HT1080 (cell line): ENCODE results near the gene PMVK. TPM values are rescaled to one million over a fixed set of nuclear protein-coding genes. Genes with fewer than 3 reads are reported as not detected.
"Not testable (repeated sequence)": the region's sequence is repeated elsewhere in the genome, so short reads cannot be mapped to it uniquely, and the experiment has no call there.

ENCODE experiments used
- DNase-seq: peaks from one replicate; pipeline ENCODE4 v3.0.0-alpha.2; 2015; ENCODE audit warnings: low read depth
- polyA plus RNA-seq, 2 experiments: library from polyadenylated mRNA; depleted of rRNA; stranded (reverse); fragments of >200 nt; gene quantifications; 2 replicates each; pipeline ENCODE4 v1.2.3, GENCODE V29; 2015
- total RNA-seq: library from RNA; depleted of rRNA; stranded (reverse); fragments of >200 nt; shearing (Covaris generic); gene quantifications from 2 replicates; pipeline ENCODE4 v1.2.3, GENCODE V29; 2014; rRNA removed

PMVK gene
- total RNA-seq: 6.2 and 10.8 TPM in 2 replicates
- polyA plus RNA-seq (2015; cell fraction: cytosol; rRNA removed): 19.5 and 23.2 TPM in 2 replicates
- polyA plus RNA-seq (2015; cell fraction: nucleus; rRNA removed): 7.5 and 9.4 TPM in 2 replicates

DNA sequence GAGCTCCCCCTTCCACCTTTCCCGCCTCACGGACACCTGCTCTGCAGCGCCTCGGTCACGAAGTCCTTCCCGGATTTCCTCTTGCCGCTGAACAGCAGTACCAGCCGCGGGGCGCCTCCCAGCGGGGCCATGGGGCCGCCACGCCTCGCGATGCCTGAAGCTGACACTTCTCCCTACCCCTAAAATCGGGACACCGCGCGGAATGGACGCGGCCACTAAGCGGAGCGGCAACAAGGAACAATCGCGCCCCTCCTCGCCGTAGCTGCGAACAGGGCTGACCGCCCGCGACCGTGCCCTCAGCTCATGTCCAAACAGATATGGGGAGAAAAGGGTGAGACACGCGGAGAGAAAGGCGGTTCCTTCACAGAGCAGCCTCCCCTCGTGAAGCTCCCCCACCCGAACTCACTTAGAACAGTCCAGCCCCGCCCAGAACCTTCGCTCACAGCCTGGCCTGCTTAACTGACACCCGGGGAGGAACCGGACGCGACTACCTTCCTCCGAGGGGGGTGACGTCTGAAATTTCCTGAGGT is at the start of gene PMVK:
Gene PMVK (minus strand): TSS at position 165 of the 530 bp plus-strand sequence. CDS start 34 bp downstream, at position 131.
- peak; percentile 87 for DNase-seq

DNA sequence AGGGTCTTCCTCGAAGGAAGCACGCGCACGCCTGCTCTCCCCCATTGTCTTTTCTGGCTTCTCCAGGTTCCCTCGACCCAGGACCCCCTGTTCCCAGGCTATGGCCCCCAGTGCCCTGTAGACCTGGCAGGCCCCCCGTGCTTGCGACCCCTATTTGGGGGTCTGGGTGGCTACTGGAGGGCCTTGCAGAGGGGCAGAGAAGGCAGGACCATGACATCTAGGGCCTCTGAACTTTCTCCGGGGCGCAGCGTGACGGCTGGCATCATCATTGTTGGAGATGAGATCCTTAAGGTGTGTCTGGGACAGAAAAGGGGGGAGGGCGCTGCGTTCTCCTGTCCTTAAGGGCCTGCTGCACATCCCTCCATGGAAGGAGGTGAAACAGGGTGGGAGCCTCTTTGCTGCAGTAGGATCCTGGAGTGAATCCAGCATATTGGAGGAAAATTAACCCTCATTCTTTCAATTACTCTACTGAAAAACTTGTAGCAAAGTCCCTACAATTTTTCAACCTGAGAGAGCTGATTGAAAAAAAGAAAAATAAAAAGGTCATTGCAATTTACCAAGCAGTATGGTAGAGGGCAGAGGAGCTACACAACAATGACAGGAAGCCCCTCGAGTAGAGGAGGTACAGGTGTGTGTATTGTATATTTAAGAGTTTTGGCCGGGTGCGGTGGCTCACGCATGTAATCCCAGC is 47.4 kb upstream of the PMVK start:
- DNase-seq: no peak

DNA sequence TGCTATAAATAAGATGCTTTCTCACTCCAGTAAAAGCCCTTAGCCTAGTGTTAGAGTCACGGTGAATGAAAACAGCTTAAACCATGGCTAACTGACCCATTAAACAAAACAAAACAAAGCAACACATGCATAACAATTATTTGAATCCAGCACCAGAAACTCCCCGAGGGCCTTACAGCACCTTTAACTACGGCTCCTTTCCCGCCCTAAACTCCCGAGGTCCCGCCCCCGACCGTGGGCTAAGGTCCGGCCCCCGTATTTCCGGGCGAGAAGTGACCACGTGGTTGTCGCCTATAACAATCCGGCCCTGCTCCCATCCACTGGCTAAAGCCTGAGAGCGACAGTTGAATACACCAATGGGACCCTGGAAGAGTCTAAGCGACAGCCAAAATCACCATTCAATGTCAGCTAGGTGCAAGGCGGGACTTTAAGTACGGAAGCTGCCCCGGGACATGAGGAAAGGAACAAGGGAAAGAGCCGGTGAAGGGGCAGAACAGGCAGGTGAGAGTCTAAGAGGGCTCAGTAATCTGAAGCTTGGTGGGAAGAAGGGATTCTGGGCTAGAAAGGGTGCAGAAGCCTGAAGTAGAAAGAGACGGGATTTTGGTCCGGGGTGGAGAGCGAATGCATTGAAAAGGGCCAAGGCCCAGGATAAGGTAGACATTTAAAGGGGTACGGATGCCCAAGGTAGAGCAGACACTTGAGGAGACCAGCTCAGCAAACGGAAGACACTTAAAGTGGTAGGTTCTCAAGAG is 46.6 kb upstream of the PMVK start, which contains the start of gene FLAD1:
Gene FLAD1 (plus strand): TSS at position 448 of the 752 bp plus-strand sequence. CDS start 351 bp downstream, outside the sequence.
- peak; percentile 100 for DNase-seq

DNA sequence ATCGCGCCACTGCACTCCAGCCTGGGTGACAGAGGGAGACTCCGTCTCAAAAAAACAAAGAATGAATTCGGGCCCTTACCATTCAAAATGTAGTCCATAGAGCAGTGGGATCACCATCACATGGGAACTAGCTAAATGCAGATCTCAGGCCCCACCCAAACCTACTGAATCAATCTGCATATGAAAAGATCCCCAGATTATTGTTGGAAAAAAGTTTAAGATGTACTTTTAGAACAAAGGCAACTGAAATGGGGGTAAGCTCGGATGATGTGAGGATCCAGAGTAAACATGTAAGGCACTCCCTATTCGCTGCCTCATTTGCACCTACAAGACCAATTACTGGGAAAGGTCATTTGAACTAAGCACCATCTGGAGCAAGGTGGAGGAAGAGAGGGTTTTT is 45.8 kb upstream of the PMVK start:
- DNase-seq: no peak

DNA sequence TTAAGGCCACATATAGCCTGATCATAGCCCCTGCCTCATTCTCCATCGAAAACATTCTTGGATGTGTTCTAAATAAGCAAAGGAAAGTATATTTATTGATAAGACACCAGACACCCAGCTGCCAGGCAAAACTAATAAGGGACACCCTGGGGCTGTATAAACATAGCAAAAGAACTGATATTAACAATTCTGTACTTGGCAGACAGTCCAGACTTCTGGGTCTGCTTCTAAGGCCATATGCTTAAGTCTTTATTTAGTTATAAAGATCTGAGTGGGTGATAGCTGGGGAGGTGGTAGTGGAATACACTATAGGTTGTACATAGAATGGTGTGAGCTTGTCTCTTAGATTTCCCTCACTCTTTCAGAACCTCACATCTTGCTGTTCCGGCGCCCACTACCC is 41.8 kb upstream of the PMVK start:
- no peak for DNase-seq

DNA sequence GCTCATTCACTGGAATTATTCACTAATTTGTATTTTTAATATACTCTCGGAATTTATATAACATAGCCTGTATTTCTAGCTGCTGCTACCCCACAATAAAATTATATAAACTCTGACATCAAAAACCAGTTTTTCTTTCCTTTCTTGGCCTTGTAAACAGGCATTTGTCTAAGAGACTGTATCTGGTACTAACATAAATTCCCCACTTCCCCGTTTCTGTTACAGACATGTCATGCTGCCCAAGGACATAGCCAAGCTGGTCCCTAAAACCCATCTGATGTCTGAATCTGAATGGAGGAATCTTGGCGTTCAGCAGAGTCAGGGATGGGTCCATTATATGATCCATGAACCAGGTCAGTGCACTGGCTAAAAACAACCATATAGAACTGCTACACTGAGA is 41.2 kb upstream of the PMVK start:
- DNase-seq: not testable (repeated sequence)

DNA sequence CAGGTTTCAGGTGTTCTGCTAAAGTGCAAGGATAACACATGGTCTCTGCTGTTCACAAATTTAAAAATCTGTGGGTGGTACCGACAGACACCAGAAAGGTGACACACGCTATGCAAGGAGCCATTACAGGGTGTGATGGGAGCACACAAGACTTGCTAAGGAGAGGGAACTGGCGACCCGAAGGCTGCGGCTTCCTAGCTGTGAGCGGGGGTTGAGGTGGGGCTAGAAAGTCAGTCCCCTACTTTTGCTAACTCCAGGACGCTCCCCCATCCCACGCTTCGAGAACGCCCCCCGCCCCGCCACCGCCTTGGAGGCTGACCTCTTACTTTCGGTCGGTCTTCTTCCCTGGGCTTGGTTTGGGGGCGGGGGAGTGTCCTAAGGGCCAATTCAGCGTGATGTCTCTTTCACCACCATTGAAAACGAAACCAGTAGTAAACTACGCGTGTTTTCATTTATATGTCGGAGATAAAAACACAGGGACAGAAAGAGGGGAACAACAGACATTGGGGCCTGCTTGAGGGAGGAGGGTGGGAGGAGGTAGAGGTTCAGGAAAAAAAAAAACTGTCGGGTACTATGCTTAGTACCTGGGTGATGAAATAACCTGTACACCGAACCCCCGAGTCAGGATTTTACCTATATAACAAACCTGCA is 39.0 kb upstream of the PMVK start:
- DNase-seq: peak; percentile 27

DNA sequence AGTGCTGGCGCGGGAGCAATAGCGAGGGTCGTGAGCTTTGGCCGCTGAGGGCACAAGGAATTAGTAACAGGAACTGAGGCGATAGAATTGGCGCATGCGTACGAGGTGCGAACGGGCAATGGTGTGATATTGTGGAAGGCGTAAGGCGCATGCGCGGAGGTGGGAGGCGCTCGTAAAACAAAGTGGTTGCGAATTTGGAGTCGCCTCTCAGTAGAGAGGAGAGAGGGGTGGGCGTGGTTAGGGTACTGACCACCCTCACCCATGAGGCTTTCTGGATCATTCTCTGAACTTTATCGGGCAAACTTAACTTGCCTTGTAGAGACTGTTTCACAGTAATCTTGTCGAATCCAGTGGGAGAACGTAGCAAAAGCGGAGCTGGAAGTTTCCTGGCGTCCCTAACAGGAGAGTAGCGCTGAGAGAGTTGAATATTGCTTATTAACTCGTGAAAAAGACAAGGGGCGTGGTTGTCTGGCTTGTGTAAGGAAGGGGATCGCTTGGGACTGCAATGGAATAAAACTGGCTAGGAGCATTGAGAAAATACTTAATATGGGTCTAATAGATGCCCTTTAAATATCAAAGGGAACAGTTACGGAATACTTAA is 38.4 kb upstream of the PMVK start:
- DNase-seq: peak; percentile 91

DNA sequence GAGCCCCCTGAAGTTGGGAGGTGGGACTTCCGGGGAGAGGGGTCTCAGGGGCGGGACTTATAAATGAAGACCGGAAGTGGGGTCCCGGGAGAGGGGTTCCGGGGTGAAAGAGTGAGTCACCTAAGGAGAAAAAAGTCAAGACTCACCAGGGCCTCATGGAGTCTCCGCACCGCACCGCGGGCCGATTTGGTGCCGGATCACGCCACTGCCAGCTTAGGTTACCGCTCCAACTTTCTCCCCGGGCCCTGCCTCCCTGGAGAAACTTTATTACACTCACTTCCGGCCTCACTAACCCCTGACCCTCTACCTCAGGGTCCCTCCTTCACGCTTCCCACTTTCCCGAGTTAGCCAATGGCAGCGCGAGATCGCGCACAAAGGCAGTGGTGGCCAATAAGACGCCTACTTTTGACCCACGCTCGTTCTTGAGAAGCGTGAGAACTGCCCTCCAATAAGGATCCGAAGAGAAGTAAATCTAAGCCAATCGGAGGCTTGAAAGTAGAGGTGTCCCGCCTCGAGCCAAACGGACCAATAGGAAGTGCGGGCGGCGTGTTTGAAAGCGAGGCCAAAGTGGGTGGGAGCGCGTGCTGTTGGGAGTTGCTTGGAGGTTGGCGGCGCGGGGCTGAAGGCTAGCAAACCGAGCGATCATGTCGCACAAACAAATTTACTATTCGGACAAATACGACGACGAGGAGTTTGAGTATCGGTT is 37.7 kb upstream of the PMVK start, which contains the start of gene CKS1B:
Gene CKS1B (plus strand): TSS at position 580 of the 706 bp plus-strand sequence. CDS start 65 bp downstream, at position 645.
- peak; percentile 100 for DNase-seq

DNA sequence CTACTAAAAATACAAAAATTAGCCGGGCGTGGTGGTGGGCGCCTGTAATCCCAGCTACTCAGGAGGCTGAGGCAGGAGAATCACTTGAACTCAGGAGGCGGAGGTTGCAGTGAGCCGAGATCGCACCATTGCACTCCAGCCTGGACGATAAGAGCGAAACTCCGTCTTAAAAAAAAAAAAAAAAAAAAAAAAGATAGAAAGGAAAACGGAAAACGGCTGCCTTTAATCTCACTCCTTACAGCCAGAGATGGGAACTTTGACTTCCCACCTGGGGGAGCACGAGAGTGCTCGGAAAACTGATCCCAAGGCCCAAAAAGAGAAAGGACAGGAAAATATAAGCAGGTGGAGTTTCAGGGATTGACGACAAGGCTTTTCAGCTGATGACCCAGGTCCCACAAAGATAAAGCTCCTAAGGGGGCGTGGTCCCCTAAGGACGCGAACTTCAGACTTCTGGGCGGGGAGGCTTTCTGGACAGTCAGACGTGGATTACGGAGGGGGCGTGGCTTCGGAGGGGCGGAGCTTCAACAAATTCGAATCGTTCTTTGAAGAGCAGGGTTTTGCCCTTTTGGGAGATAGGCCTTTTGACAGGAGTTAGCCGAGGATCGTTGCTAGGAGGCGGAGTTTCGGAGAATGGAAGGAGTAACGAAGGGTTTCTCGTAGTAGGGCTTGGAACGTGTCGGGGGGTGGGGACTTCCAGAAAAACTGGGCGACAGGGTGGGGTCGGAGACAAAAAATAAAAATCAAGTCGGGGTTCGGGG is 37.0 kb upstream of the PMVK start:
- peak; percentile 97 for DNase-seq

DNA sequence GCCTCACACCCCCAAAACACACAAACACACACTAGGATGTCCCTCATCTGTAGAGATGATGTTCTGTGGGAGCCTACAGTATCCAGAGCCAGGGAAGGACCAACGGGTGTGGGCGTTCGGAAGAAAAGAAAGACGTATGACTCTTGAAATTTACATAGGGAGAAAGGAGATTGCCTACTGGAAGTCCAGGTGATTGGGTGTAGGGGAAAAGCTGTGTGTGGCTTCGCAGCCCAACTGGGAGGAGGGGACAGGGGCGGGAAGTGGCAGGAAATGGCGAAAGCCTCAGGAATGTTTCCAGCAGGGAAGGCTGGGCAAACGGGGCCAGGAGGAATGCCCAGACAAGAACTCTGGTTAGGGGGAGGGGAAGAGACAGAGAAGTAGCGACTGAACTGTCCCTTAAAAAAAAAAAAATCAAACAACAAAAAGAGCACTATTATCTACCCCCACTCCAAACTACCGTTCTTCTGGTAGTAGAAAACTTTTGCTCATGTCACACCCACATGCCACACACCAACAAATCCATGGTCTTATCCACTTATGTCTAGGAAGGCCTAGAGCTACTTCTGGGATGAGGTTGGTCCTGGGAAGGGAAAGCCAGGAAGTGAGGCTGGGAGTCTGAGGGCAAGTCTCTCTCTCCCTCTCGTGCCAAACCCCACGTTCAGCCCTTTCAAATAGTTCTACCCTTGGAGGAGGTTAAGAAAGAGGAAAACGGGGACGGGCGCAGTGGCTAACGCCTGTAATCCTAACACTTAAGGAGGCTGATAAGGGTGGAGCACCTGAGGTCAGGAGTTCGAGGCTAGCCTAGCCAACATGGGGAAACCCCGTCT is 36.2 kb upstream of the PMVK start:
- peak; percentile 99 for DNase-seq

DNA sequence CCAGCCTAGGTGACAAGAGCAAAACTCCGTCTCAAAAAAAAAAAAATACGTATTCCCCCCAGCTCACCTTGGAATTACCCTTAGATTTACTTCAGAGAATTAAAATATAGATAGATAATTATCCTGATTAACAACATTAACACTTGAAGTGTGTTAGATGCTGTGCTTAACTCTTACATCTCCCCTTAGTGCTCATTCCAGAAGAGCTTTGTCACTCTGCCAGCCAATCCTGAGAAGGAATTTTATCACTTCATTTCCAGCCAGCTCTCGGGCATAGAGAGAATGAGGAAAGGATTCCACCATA is 35.6 kb upstream of the PMVK start:
- DNase-seq: no peak

DNA sequence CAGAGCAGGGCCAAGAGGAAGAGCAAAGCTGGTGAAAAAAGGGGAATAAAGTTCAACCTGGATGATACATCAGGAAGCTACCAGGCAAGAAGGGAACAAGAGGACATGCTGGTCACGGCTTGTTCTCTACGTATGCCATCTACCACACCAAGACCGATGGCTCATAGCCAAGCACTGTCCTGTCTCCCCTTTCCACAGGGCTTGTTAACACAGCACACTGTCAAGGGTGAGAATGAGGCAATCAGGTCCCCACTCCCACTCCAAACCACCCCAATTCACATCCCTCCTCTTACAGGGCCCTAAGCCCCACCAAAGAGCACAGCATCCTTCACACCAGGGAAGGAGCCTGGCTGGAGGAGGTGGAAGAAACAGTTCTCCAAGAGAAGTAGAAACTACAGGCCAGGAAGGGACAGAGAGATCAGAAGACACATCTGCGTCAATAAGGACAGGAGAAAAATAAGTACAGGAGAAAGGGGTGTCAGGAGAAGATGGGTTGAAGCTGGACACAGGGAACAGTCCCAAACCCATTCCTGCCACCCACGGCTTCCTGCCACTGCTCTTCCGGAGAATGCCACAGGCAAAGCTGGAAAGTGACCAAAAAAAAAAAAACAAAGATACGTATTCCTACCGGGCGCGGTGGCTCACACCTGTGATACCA is 35.0 kb upstream of the PMVK start:
- DNase-seq: peak; percentile 44

DNA sequence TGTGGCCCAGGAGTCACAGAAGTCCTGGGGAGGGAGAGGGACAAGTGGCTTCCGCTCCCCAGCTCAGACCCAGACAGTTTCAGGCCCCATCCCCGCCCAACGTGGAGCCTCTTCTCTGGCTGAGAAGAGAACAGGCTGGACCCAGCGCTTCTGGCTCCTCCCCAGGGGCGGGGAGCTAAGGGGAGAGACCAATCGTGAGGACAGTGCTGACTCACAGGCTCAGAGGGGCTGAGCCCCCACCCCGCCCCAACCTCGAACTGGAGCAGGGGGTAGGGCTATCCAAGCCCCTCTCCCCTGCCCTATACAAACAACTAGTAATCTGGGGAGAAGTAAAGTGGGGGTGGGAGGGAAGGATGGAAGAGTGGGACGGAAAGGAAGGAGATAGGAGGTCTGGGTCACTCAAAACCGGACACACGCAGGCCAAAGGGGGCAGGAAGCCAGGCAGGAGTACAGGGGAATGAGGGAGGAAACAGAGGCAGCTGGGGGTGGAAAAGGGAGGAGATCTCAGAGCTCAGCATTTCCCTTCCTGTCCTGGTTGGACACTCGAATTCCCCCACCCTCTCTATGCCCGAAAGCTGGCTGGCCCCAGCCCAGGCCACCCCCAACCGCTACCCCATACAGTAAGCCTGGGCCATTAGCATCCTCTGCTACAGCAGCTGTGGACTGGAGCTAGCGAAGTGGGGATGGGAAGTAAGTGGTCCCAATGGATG is 34.3 kb upstream of the PMVK start, which contains the start of gene SHC1:
Gene SHC1 (minus strand): TSS at position 117 of the 710 bp plus-strand sequence. CDS start 221 bp downstream, outside the sequence.
- DNase-seq: peak; percentile 96

DNA sequence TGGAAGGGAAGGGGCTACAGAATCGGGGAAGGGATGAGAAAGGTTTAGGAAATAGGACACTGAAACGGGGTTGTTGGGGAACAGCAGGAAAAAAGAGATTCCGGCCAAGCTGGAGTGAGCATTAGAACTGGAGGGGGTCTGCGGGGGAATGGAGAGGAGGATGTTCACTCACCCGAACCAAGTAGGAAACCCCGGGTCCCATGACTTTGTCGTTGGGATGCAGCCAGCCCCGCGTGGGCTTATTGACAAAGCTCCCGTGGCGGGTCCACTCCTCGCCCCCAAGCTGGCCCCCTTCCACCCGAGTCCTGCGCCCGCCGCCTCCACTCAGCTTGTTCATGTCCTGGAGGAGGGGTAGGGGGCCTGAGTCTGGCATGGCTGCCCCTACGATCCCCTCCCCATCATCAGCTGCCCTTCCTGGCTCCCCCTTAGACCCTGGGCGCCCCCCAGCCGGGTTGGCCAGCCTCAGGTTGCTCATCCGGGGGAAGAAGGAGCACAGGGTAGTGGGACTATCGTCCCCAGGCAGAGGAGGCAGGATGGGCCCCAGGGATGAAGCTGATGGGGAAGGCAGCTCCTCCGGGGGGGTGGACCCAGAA is 33.4 kb upstream of the PMVK start:
- no peak for DNase-seq

DNA sequence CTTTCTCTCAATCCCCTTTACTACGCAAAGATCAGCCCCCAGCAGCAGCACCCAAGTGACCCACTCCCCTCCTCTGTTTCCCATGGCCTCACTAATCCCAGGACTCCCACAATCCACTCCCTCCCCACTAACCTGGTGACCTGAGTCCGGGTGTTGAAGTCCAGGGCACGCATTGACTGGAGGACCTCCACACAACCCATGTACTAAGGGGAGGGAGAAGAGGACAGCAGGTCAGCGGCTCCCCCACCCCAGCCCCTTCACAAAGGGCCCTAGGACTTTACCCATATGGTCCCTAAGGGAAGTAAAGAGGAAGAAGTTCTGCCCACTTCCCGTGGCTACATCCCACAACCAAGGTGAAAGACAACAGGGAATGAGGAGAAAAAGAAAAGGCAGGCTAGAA is 32.7 kb upstream of the PMVK start:
- DNase-seq: no peak

DNA sequence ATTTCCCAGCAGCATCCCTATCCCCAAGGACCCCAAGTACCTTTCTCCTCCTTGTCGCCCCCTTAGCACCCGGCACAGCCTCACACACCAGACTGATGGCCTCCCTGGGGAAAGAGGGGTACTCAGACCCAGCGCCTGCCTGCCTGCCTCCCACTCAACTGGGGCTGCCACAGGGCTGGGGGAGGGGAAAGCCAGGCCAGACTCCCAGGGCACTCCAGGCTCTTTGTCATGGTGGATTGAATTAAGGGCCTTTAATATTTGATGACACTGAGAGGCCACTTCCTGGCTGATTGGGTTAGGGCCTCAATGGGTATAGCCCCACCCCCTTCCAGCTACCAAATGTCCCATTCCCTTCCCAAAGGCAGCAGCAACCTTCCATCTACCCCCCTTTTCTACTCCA is 32.2 kb upstream of the PMVK start:
- DNase-seq: no peak
